Rectal smooth muscle tissue (tissue), 1 donor: Measurements from ENCODE around the gene VPS13A.

Experiments used
- H3K27ac ChIP-seq: one replicate; pipeline ENCODE4 v1.7.0; 2013; ENCODE audit warnings: low read depth, low read length, inconsistent platforms
- H3K27me3 ChIP-seq: one replicate; pipeline ENCODE4 v1.7.0; 2013; ENCODE audit warnings: low read length; ENCODE audit not compliant: control insufficient read depth, insufficient read depth
- H3K36me3 ChIP-seq: one replicate; pipeline ENCODE4 v1.7.0; 2013; ENCODE audit warnings: low read length; ENCODE audit not compliant: control insufficient read depth, insufficient read depth
- H3K4me1 ChIP-seq: one replicate; pipeline ENCODE4 v1.7.0; 2013; ENCODE audit warnings: low read length; ENCODE audit not compliant: control insufficient read depth, insufficient read depth
- H3K4me3 ChIP-seq: one replicate; pipeline ENCODE4 v1.7.0; 2013; ENCODE audit warnings: low read length
- H3K9ac ChIP-seq: one replicate; pipeline ENCODE4 v1.7.0; 2013; ENCODE audit warnings: low read length

VPS13A gene

GRCh38 chr9:77276799-77277198 lies 99.5 kb downstream of the VPS13A start:
- H3K27ac ChIP-seq = no peak overlapping the region
- no peak overlapping the region for H3K4me3 ChIP-seq
- H3K27me3 ChIP-seq = no peaks in the 10 kb centered on the region
- no peaks in the 10 kb centered on the region for H3K36me3 ChIP-seq
- H3K9ac ChIP-seq = no peak overlapping the region
- H3K4me1 ChIP-seq = no peaks in the 10 kb centered on the region

DNA sequence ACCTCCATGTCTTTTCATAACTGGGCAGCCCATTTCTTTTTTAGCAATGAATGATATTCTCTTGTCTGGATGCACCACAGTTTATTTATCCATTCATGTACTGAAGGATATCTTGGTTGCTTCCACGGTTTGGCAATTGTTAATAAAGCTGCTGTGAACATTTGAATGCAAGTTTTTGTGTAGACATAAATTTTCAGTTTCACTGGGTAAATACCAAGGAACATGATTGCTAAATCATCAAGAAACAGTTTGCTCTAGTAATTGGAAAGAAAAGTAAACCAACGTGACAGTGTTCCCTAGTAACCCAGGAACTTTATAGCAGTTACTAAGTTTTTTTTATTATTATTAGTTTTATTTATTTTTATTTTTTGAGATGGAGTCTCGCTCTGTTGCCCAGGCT lies 100.4 kb downstream of the VPS13A start:
- Histone ChIP-seq H3K36me3 (no peaks in the 10 kb centered on the region), H3K27ac (no peak overlapping the region), H3K27me3 (no peaks in the 10 kb centered on the region), H3K9ac (no peak overlapping the region), H3K4me3 (no peak overlapping the region), H3K4me1 (no peaks in the 10 kb centered on the region)

GRCh38 chr9:77283991-77284390 lies 106.7 kb downstream of the VPS13A start:
- Histone ChIP-seq H3K4me3 (no peak overlapping the region), H3K27ac (no peak overlapping the region), H3K4me1 (no peaks in the 10 kb centered on the region), H3K36me3 (no peaks in the 10 kb centered on the region), H3K9ac (no peak overlapping the region), H3K27me3 (no peaks in the 10 kb centered on the region)

GRCh38 chr9:77284616-77285015 lies 107.3 kb downstream of the VPS13A start:
- Histone ChIP-seq H3K4me3 (no peak overlapping the region), H3K9ac (no peak overlapping the region), H3K36me3 (no peaks in the 10 kb centered on the region), H3K4me1 (no peaks in the 10 kb centered on the region), H3K27me3 (no peaks in the 10 kb centered on the region), H3K27ac (no peak overlapping the region)

GRCh38 chr9:77290373-77290772 lies 113.0 kb downstream of the VPS13A start:
- H3K27ac ChIP-seq = no peak overlapping the region
- no peaks in the 10 kb centered on the region for H3K36me3 ChIP-seq
- H3K4me1 ChIP-seq = no peaks in the 10 kb centered on the region
- no peak overlapping the region for H3K4me3 ChIP-seq
- H3K9ac ChIP-seq = no peak overlapping the region
- H3K27me3 ChIP-seq = no peaks in the 10 kb centered on the region

- Histone ChIP-seq H3K27me3 (no peaks in the 10 kb centered on the region), H3K4me3 (no peak overlapping the region), H3K4me1 (no peaks in the 10 kb centered on the region), H3K27ac (no peak overlapping the region), H3K36me3 (no peaks in the 10 kb centered on the region), H3K9ac (no peak overlapping the region)
These were observed 114.4 kb downstream of the VPS13A start for GRCh38 chr9:77291714-77292113.

DNA sequence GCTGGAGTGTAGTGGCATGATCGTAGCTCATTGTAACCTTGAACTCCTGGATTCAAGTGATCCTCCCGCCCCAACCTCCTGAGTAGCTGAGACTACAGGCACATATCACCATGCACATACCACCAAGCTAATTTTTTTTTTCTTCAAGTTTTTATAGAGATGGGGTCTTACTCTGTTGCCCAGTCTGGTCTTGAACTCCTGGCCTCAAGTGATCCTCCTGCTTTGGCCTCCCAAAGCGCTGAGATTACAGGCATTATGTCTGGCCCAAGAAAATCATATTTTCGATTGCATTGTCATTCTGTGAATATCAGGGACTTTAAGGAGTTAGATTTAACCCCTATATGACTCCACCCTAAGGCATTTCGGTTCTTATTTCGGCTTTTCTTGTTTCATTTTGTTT lies 116.6 kb downstream of the VPS13A start:
- H3K9ac ChIP-seq = no peak overlapping the region
- no peak overlapping the region for H3K27ac ChIP-seq

DNA sequence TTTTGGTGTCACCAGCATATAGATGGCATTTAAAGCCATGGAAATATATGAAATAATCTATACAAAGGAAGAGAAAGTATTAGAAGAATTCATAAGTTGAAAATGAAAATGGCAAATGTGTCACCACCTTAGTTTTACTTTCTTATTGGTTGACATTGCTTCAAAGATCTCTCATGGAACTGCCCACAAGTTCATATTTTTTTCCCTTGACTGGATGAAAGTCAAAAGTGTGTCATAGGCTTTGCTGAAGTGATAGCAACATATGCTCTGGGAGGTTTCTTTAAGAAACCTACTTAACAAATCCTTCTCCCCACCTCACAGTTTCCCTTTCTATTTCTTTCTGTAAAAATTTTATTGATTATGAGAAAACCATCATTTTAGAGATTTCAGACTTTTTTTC lies 127.2 kb downstream of the VPS13A start:
- Histone ChIP-seq H3K27me3 (no peaks in the 10 kb centered on the region), H3K4me3 (no peak overlapping the region), H3K4me1 (no peaks in the 10 kb centered on the region), H3K36me3 (peaks cover 2% of the 10 kb centered on the region), H3K9ac (no peak overlapping the region), H3K27ac (no peak overlapping the region)

More for the DNA sequence above, 116.6 kb downstream of the VPS13A start:
- H3K36me3 ChIP-seq = no peaks in the 10 kb centered on the region
- H3K27me3 ChIP-seq = no peaks in the 10 kb centered on the region
- H3K4me3 ChIP-seq = no peak overlapping the region
- no peaks in the 10 kb centered on the region for H3K4me1 ChIP-seq

DNA sequence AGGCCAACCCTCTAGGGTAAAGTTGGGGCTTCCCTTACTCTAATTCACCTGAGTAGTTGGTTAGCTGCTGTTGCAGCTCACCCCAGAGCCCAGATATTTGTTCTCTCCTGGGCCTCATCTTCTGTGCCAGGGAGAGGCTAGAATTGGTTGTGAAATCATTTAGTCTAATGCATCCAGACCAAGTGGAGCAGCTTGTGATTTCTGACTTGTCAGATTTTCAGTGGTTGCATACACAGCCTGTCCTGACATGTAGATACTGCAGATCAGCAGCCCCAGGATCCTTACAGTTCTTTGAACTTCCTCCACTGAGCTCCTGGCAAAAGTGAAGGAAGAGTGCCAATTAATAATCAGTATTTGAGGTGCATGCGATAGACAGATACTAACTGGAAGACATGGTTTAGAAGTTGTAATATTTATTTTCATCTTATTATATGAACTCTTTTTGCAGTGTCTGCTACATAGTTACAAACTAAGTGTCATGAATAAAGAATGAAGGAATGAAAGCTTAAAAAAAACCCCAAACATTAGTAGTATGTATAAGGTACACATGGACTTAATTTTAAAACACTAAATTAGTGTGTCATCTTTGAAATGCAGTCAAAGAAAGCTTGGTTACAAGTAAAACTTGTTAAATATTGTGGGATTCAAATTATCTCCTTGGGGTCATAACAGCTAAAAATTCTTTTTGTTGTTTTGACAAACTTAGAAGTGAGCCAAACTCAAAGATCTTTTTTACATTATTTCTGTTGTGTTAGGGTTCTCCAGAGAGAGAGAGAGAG lies 128.5 kb downstream of the VPS13A start:
- Histone ChIP-seq H3K4me3 (no peak overlapping the region), H3K36me3 (peaks cover 2% of the 10 kb centered on the region), H3K9ac (no peak overlapping the region), H3K27ac (no peak overlapping the region), H3K27me3 (no peaks in the 10 kb centered on the region), H3K4me1 (no peaks in the 10 kb centered on the region)

DNA sequence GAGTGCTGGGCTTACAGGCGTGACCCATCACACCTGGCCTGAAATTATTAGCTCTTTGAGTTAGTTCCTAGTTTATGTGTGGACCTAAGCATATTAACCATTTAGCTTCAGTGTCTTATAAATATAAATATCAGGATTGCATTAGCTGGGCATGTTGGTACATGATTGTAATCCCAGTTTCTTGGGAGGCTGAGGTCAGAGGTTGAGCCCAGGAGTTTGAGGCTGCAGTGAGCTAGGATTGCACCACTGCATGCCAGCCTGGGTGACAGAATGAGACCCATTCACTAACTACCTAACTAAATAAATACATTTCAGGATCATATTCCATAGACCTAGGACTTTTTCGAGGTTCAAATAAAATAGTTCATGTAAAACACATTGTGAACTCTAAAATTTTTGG lies 129.8 kb downstream of the VPS13A start:
- Histone ChIP-seq H3K4me3 (no peak overlapping the region), H3K27ac (no peak overlapping the region), H3K4me1 (no peaks in the 10 kb centered on the region), H3K36me3 (peaks cover 2% of the 10 kb centered on the region), H3K9ac (no peak overlapping the region), H3K27me3 (no peaks in the 10 kb centered on the region)

- Histone ChIP-seq H3K27me3 (no peaks in the 10 kb centered on the region), H3K9ac (no peak overlapping the region), H3K4me3 (no peak overlapping the region), H3K4me1 (no peaks in the 10 kb centered on the region), H3K36me3 (no peaks in the 10 kb centered on the region), H3K27ac (no peak overlapping the region)
These were observed 138.7 kb downstream of the VPS13A start for GRCh38 chr9:77316058-77316457.

GRCh38 chr9:77325058-77325457 lies 147.7 kb downstream of the VPS13A start:
- Histone ChIP-seq H3K4me3 (no peak overlapping the region), H3K36me3 (peaks cover 7% of the 10 kb centered on the region), H3K4me1 (no peaks in the 10 kb centered on the region), H3K27ac (no peak overlapping the region), H3K27me3 (no peaks in the 10 kb centered on the region), H3K9ac (no peak overlapping the region)

GRCh38 chr9:77328102-77328501 lies 150.8 kb downstream of the VPS13A start:
- Histone ChIP-seq H3K9ac (no peak overlapping the region), H3K4me3 (no peak overlapping the region), H3K27ac (no peak overlapping the region), H3K4me1 (no peaks in the 10 kb centered on the region), H3K27me3 (no peaks in the 10 kb centered on the region), H3K36me3 (peaks cover 7% of the 10 kb centered on the region)
